ENCODE results near the gene CMPK1.
A peak's percentile ranks its signal among the peaks of the same experiment; 100 is the strongest.
"Not testable (repeated sequence)": the region's sequence is repeated elsewhere in the genome, so short reads cannot be mapped to it uniquely, and the experiment has no call there.

The CMPK1 gene, protein sequence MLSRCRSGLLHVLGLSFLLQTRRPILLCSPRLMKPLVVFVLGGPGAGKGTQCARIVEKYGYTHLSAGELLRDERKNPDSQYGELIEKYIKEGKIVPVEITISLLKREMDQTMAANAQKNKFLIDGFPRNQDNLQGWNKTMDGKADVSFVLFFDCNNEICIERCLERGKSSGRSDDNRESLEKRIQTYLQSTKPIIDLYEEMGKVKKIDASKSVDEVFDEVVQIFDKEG

GRCh38 chr1:47333578-47333921 is at the start of gene CMPK1:
Gene CMPK1, plus strand, starts transcription at chr1:47333790. Its CDS starts 156 bp downstream, at chr1:47333946.
- DNase-seq: peak; percentile 93

DNA sequence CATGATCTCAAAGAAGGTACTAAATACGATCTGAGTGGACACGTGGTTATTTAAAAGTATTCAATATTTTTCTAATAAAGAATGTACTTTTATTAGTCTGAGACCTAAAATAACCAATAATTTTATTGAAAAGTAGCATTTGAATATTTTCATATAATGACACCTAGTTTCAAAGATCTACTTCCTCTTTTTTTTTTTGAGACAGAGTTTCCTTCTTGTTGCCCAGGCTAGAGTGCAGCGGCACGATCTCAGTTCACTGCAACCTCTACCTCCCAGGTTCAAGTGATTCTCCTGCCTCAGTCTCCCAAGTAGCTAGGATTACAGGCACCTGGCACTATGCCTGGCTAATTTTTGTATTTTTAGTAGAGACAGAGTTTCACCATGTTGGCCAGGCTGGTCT is 45.5 kb upstream of the CMPK1 start:
- not testable (repeated sequence) for DNase-seq

DNA sequence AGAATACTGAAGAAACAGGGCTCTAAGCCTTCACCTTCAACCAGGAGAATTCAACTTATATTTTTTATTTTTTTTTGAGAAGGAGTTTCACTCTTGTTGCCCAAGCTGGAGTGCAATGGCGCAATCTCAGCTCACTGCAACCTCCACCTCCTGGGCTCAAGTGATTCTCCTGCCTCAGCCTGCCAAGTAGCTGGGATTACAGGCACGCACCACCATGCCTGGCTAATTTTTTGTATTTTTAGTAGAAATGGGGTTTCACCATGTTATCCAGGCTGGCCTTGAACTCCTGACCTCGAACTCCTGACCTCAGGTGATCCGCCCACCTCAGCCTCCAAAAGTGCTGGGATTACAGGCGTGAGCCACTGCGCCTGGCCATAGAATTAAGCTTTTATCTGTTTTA is 38.7 kb upstream of the CMPK1 start:
- DNase-seq: not testable (repeated sequence)

DNA sequence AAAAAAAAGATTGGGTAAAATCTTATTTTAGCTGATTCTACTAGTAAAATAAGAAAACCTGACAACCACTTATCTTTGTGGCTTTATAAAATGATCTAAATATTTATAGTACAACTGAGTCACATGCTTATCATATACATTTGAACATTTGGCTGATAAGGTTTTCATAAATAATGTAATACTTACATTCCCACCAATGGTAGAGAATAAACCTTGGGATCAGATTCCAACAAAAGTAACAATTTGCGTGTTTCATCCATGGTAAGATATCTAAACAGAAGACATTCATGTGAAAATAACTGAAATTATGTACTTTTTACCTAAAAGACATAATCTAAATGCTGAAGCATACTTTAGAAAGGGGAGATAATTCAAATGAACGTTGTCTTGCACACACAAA is 38.0 kb upstream of the CMPK1 start:
- no peak for DNase-seq

DNA sequence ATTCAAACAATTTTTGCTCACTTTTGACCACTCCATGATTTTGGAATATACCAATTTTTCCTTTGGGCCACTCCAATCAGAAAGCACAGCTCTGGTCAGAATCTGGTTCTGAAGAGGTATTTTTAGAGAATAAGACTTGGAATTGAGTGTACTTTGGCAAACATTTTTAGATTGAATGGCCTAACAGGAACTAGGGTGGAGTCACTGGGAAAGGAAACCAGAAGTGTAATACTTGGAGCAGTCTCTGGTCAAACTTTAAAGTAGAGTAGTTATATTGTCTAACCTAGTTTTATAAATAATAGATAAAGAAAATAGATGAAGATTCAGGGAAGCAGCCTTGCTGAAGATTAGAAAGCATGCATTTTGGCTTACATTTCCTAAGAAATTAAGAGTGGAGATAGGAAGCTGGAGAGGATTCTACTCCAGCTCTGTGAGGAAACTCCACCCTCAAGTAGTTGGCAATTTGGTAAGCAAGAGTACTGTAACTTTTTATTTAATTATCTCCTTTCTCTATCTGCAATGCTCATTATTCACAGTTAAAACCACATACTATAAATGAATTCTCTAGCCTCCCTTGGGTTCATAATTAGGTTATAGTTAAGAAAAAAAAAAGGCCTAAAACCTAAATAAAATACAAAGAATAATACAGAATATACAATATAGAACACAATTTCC is 35.4 kb upstream of the CMPK1 start:
- DNase-seq: no peak

- no peak for DNase-seq
Measured at GRCh38 chr1:47302472-47302871, 31.1 kb upstream of the CMPK1 start.

DNA sequence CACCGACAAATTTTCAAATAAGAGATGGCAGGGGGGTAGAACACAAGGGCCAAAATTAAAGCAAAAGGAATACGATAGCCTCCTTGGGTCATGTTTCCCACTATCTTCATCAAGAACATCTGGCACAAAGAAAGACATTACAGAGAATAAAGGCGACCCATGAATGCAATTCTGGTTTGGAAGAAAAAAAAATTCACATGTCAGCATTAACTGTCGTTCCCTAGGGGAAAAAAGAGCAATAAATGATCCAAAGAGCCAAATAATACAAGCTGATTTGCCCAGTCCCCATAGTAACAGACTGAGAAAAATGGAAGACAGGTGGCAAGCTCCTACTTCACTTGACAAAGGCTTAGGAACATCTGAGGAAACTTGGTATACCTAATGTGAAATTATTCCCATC is 24.2 kb upstream of the CMPK1 start:
- no peak for DNase-seq

DNA sequence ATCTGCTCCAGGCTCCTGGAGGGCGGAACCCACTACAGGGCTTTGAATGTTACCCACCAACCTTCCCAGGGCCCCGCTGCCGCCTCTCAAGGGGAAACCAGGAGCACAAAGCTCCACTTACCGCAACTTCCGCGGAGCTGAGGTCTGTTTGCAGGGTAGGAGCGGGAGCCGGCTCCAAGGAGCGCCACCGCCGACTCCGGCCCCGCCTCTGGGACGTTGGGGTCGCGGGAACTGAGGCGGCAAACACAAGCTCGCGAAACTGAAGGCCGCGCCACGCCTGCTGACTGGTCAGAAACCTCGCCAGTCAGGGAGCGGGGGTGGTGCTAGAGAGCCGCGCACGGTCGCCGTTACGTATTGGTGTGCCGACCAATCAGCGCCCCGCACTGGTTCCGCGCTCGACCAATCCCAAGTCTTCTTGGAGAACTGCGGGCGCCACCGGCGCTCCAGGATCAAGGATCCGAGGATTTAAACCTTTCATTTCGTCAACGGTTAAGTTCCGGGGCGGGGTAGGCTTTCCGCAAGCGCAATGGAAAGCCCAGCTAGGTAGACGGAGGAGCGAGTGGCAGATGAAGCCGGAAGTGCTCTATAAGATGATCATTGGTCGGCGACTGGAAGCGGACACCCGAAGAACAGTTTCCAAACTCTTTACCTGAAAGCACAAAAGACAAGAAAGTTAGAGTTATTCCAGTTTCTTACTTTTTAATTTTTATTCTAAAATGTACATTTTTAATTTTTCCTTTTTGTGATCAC is 19.5 kb upstream of the CMPK1 start, which contains the start of gene STIL:
Gene STIL (minus strand): TSS at position 233 of the 750 bp plus-strand sequence. CDS start 3,828 bp downstream, outside the sequence.
- DNase-seq: peak; percentile 99

GRCh38 chr1:47317841-47318240 is 15.7 kb upstream of the CMPK1 start:
- DNase-seq: no peak

- not testable (repeated sequence) for DNase-seq
Measured at GRCh38 chr1:47319968-47320367, 13.6 kb upstream of the CMPK1 start.

- no peak for DNase-seq
Measured at GRCh38 chr1:47323599-47324031, 10.0 kb upstream of the CMPK1 start.

DNA sequence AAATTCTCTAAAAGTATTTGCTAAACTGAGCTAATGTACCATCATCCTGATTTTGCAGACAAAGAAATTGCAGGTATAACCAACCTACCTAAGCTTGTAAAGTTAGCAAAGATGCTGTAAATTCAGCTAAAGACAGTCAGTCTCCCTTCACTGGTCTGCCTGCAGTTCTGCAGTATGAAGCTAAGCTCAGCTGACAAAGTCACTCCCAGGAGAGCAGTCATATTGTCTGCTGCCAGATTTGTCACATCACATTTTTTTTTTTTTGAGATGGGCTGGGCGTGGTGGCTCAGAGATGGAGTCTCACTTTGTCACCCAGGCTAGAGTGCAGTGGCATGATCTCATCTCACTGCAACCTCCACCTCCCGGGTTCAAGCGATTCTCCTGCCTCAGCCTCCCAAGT is 8.9 kb upstream of the CMPK1 start:
- DNase-seq: no peak

DNA sequence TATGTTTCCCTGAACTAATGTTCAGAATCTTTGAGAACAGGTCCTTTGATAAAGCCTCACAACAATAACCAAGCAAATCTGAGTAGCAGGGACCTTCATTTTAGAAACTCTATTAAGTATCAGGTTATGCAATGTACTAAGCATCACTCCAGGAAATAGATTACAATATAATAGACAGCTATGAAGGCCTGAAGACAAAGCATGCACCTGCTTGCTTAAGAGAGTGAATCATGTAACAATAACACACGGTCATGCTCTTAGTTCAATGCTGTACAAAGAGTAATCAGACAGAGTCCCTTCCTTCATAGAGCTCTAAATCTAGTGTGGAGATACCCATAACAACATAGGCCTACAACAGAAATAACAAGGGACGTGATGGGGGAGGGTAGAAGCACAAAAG is 8.1 kb upstream of the CMPK1 start:
- no peak for DNase-seq

DNA sequence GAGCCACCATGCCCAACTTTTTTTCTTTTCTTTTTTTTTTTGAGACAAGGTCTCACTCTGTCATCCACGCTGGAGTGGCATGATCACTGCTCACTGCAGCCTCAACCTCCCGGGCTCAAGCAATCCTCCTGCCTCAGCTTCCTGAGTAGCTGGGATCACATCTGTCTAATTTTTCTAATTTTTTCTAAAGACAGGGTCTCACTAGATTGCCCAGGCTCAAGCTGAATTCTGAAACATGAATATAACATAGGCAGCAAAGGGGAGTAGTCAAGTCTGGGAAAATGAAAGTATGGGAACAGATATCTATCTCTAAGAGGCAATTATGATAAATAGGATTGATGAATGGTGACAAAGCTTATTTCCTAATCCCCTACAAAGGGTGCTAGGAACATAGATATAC is 7.3 kb upstream of the CMPK1 start:
- DNase-seq: no peak

GRCh38 chr1:47328992-47329391 is 4.6 kb upstream of the CMPK1 start:
- no peak for DNase-seq

DNA sequence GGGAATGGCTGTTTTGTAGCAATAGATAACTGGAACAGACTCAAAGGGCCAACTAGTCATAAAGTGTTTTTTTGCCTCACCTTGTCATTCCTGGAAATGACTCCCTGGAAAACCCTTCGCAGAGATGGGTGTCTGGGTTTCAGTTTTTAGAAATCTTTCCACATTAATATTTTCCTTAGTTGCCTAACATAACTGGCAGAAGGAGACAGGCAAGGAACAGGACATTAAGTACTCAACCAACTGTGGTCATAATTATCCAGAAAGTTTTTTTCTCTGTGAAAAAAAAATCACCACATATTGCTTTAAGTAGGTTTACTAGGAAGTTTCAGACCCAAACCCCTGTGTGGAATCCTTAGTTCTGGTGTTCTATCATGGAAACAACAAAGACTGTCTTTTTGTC is 3.4 kb upstream of the CMPK1 start:
- no peak for DNase-seq

GRCh38 chr1:47331875-47332274 is 1.7 kb upstream of the CMPK1 start:
- DNase-seq: no peak

DNA sequence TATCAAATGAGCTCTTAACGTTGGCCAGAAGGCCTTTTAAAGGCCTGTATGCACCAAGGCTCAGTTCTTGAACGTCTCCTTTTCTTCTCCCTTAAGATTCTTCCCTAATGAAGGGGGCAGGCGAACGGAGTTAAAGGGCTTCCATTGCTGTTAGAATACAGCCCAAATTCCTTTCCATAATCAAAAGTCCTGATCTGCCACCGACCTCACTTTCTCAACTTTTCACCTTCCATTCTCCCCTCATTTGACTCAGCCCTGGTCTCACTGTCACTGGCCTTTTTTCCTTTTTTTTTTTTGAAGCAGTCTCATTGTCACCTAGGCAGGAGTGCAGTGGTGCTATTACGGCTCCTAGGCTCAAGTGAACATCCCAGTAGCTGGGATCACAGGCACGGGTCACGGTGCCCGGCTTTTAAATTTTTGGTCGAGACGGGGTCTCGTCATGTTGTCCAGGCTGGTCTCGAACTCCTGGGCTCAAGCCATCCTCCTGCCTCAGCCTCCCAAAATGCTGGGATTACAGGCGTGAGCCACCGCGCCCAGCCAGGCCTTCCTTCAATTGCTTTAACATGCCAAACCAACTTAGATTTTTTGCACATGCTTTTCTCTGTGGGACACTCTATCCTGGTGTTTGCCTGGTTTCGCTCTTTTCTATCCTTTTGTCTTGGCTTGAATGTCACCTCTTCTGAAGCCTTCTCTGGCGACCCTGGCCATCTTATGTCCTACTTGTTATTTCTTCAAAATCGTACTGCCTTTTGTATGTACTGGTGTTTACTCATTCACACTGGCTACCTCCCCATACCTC is 612 bp upstream of the CMPK1 start:
- no peak for DNase-seq

DNA sequence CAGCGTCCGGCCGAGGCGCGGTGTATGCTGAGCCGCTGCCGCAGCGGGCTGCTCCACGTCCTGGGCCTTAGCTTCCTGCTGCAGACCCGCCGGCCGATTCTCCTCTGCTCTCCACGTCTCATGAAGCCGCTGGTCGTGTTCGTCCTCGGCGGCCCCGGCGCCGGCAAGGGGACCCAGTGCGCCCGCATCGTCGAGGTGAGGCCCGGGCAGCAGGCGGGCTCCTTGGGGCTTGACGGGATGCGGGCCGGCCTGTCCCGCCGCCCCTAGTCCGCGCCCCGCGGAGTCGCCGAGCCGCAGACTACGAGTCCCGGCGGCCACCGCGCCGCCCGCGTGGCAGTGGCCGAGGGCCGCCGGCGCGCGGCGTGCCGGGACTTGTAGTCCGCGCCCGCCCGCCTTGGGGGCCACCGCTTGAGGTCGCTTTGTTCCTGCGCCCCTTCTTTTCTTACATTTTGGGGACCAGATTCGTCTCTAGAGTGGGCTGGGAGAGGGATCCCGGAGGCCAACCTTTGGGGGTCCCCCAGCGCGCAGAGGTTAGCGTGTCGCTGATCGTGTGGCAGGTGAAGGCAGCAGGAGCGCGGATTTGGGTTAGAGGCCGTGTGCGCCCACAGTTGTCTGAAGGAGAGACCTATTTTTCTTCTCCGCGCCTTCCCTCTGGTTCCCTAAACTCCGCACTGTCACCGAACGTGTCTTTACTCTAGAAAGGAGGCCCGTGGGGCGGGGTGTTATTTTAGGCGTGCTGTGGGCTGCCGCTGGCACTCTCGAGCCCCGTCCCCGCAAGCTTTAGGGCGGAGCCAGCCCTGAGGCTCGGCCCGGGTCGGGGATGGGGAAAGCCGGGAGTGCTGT is 553 bp downstream of the CMPK1 start:
- DNase-seq: peak; percentile 91

- DNase-seq: no peak
Measured at GRCh38 chr1:47334765-47335435, 1.3 kb downstream of the CMPK1 start.

GRCh38 chr1:47337350-47337749 is 3.8 kb downstream of the CMPK1 start:
- DNase-seq: no peak

Data from activated effector memory CD4-positive, alpha-beta T cell treated with anti-CD3 and anti-CD28 coated beads, Interleukin-2, amount 50 U/mL, for 16 hours (primary cell).